SK-N-SH treated with all-trans-retinoic acid at 6 μM for 48 hours (cell line): ENCODE measurements around the gene TMEM236.

Experiments
- ARNTL ChIP-seq: fragments of 450-650 bp; formaldehyde crosslinking; IDR thresholded peaks from 2 replicates; pipeline ENCODE4 v1.5.0; 2020; ENCODE audit warnings: low read depth, mild to moderate bottlenecking, moderate library complexity, borderline replicate concordance
- ESRRG ChIP-seq: fragments of 250-450 bp; sonication (Bioruptor Pico); IDR thresholded peaks from 2 replicates; pipeline ENCODE4 v1.6.1; 2021; ENCODE audit warnings: mild to moderate bottlenecking
- ISL1 ChIP-seq: fragments of 250-450 bp; sonication (Bioruptor Pico); IDR thresholded peaks from 2 replicates; pipeline ENCODE4 v2.1.2; 2022; ENCODE audit warnings: mild to moderate bottlenecking, moderate library complexity
- POU6F1 ChIP-seq: fragments of 250-450 bp; sonication (Bioruptor Pico); IDR thresholded peaks from 2 replicates; pipeline ENCODE4 v1.8.0; 2021; ENCODE audit warnings: low read depth, mild to moderate bottlenecking, moderate library complexity, borderline replicate concordance
- PPARA ChIP-seq: fragments of 250-450 bp; sonication (Bioruptor Pico); IDR thresholded peaks from 2 replicates; pipeline ENCODE4 v1.5.0; 2020; ENCODE audit warnings: mild to moderate bottlenecking, borderline replicate concordance
- RARB ChIP-seq: fragments of 250-450 bp; sonication (Bioruptor Pico); IDR thresholded peaks from 2 replicates; pipeline ENCODE4 v1.8.0; 2021; ENCODE audit warnings: mild to moderate bottlenecking, moderate library complexity
- SNAI2 ChIP-seq: fragments of 250-450 bp; sonication (Bioruptor Pico); IDR thresholded peaks from 2 replicates; pipeline ENCODE4 v1.5.0; 2020; ENCODE audit warnings: mild to moderate bottlenecking, moderate library complexity
- TCF4 ChIP-seq: fragments of 250-450 bp; sonication (Bioruptor Pico); IDR thresholded peaks from 2 replicates; pipeline ENCODE4 v1.8.0; 2021; ENCODE audit warnings: mild to moderate bottlenecking, moderate library complexity, borderline replicate concordance
- TOX ChIP-seq: fragments of 250-450 bp; sonication (Bioruptor Pico); IDR thresholded peaks from 2 replicates; pipeline ENCODE4 v1.8.0; 2021; ENCODE audit warnings: mild to moderate bottlenecking, moderate library complexity, borderline replicate concordance
- TSHZ2 ChIP-seq: fragments of 250-450 bp; sonication (Bioruptor Pico); IDR thresholded peaks from 2 replicates; pipeline ENCODE4 v1.5.0; 2020; ENCODE audit warnings: mild to moderate bottlenecking, moderate library complexity
- ZFP30 ChIP-seq: fragments of 450-650 bp; formaldehyde crosslinking; IDR thresholded peaks from 2 replicates; pipeline ENCODE4 v1.5.0; 2022; ENCODE audit warnings: mild to moderate bottlenecking, moderate library complexity
- ZNF565 ChIP-seq: fragments of 450-650 bp; formaldehyde crosslinking; conservative IDR thresholded peaks from 2 replicates; pipeline ENCODE4 v1.5.0; 2020; ENCODE audit warnings: low read depth, mild to moderate bottlenecking, moderate library complexity
- ZNF70 ChIP-seq: fragments of 450-650 bp; formaldehyde crosslinking; IDR thresholded peaks from 2 replicates; pipeline ENCODE4 v1.5.0; 2020; ENCODE audit warnings: mild to moderate bottlenecking, moderate library complexity
- ZNF8 ChIP-seq: fragments of 450-650 bp; formaldehyde crosslinking; IDR thresholded peaks from 2 replicates; pipeline ENCODE4 v1.5.0; 2020; ENCODE audit warnings: mild to moderate bottlenecking, moderate library complexity

GRCh38 chr10:17805330-17805729 is 53.3 kb downstream of the TMEM236 start:
- TF ChIP-seq ZFP30 (CRISPR knock-in tag) (no peak), POU6F1 (CRISPR knock-in tag) (no peak), RARB (no peak), ZNF565 (CRISPR knock-in tag) (no peak), TOX (CRISPR knock-in tag) (no peak), ISL1 (CRISPR knock-in tag) (no peak), ZNF8 (CRISPR knock-in tag) (no peak), ARNTL (CRISPR knock-in tag) (no peak), PPARA (CRISPR knock-in tag) (no peak), ESRRG (CRISPR knock-in tag) (no peak), TCF4 (no peak), SNAI2 (CRISPR knock-in tag) (no peak), TSHZ2 (CRISPR knock-in tag) (no peak), ZNF70 (no peak)
